NCI-H2029 (cell line): Measurements from ENCODE around the gene PCIF1.
A peak's percentile ranks its signal among the peaks of the same experiment; 100 is the strongest.
"Not testable (repeated sequence)": the region's sequence is repeated elsewhere in the genome, so short reads cannot be mapped to it uniquely, and the experiment has no call there.

Experiments
- DNase-seq: peaks from one replicate; lab custom pipeline; 2025; lab: John Stamatoyannopoulos, UW

The PCIF1 gene

DNA sequence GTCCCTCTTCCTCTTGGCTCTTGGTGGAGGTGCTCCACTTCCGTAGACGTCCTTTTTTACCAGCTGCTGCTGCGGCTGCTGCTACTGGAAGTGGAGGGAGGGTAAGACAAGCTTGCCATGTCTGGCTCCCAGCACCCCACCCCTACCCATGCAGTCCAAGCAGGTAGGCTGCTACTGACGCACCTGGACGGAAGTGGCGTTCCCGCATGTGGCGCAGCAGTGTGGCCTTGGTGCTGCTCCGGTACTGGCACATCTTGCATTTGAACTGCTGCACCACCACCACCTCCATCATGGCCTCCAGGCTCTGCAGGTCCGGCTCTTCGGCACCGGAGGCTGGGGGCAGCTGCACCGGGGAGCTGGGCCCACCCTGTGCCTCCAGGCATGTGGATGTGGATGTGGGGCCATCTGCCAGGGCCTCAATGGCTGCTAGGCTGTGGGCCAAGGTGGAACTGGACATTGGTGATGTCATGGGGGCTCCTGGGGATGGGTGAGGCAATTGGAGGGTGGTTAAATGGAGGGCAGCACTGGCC, 33.1 kb downstream of the PCIF1 start:
- no peak for DNase-seq

GRCh38 chr20:45968081-45968671, 33.7 kb downstream of the PCIF1 start:
- DNase-seq: no peak

- no peak for DNase-seq
These were observed 34.6 kb downstream of the PCIF1 start for GRCh38 chr20:45968801-45969711.

GRCh38 chr20:45969712-45970634, 35.5 kb downstream of the PCIF1 start:
- no peak for DNase-seq

DNA sequence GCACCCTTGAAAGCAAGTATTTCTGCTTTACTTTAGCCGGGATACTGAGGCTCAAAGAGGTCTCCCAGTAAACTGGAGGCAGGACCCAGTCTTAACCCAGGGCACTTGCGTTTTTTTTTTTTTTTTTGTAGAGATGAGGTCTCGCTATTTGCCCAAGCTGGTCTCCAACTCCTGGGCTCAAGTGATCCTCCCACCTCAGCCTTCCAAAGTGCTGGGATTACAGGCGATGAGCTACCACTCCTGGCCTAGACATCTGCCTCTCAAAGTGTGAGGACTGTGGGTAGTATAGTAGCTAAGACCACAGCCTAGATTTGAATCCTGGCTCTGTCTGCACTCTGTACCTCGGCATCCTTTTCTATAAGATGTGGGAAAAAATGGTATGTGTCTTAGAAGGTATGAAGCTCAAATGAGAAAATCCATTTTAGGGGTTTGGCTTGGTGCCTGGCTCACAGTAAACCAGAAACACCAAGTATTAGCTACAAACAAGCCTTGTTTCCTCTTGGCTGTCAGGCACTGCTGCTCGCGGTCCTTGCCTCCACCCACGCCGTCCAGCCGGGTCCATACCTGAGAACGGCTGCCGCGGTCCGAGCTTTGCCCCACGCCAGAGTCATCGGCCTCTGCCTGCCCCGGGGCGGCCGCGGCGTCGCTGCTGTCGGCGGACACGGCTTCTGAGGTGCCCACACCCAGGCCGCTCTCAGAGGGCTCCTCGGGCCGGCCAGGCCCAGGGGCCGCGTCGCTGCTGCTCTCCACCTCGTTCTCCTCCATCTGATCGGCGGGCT, 36.4 kb downstream of the PCIF1 start:
- no peak for DNase-seq

DNA sequence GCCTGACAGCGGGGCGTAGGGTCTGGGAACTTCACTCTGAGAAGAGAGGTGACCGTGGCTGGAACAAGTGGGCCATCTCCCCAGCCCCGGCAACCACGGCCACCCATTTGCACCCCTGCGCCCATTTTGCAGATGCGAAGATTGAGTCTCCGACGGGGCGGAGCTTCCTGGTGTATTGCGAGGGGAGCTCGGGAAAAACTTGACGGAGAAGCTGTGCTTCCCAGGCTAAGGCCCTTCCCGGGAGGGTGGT, 36.9 kb downstream of the PCIF1 start:
- DNase-seq: no peak

DNA sequence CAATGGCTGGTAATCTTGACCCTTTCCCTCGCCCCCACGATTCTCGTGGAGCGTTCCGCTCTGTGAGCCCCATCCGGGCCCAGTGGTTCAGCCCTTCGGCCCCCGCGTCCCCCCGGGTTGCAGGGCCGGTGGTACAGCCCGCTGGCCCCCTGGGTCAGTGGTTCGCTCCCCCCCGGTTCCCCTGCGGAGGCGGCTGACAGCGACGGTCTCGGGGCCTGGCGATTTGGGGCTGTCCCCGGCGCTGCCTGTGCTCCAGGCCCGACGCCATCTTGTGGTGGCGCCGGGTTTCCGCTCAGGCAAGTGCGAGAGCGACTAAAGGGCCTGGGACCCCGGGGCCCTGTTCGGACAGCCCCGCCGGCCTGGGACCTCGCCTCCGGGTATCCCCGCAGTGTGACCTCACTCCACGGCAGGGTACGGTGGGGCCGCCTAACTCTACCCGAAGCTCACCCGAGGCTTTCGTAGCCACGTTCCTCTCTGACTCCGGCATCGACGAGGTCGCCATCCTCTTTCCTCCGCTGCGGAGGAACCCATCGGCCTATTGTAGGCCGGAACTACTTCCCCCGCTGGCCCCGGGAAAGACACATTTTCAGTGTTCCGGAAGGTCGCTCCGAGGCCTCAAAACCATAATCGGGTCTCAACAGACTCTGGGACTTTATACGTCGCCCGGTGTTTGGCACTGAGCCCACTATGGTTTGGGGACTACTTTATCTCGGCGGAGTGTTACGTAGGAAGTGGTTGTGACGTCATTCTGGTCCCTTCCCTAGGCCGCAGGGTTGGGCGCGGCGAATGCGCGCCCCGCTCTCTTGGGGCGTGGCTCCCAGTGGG, 37.4 kb downstream of the PCIF1 start, which contains the start of gene ZNF335:
ZNF335 (minus strand) TSS at position 529 of the 825 bp plus-strand sequence. CDS start 793 bp downstream, outside the sequence.
- peak; percentile 95 for DNase-seq

DNA sequence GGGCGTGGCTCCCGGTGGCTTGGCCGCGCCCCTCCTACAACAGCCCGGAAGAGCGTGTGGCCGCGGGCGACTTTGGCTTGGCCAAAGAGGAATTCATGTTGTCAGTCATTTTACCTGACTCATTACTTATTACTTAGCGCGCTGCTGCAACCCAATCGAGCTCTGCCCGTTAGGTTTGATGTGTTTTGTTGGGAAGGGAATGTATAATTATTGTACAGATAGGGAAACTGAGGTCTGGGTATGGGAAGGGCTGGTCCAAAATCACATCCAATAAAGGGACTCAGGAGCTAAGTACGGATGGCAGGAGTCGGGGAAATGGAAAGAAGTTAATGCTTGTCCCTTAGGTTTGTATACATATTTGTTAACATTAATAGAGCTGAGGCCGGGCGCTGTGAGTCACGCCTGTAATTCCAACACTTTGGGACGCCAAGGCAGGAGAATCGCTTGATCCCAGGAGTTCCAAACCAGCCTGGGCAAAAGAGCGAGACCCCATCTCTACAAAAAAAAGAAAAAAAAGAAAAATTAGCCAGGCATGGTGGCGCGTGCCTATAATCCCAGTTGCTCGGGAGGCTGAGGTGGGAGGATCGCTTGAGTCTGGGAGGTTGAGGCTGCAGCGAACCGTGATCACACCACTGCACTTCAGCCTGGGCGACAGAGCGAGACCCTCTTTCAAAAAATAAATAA, 38.2 kb downstream of the PCIF1 start:
- no peak for DNase-seq

DNA sequence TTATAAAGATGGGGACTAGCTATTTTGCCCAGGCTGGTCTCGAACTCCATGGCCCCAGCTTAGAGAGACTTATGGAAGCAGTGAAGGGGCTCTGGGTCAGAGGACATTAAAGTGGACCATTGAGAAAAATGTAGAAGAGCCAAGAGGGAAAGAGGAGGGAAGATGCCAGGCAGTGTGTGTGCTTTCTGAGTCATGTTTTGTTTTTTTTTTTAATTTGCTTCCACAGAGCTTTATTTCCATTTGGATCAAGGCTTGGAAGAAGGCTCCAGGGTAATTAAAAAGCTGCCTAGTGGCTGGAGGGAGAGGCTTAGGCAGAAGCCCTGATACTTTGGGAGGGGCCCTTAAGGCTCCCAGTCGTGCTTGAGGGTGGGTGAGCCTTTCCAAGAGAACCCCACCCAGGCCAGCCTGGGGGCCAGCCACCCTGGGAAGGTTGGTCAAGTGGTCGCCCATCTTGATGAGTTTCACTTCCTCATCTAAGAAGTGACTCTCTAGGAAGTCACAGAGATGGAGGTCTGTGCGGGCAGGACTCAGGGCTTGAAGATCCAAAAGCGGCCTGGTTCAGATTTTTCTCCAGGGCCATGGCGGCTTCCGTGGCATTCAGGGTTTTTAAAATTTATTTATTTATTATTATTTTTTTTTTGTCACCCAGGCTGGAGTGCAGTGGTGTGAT, 40.5 kb downstream of the PCIF1 start:
- DNase-seq: no peak

GRCh38 chr20:45975686-45976085, 41.2 kb downstream of the PCIF1 start:
- DNase-seq: no peak

DNA sequence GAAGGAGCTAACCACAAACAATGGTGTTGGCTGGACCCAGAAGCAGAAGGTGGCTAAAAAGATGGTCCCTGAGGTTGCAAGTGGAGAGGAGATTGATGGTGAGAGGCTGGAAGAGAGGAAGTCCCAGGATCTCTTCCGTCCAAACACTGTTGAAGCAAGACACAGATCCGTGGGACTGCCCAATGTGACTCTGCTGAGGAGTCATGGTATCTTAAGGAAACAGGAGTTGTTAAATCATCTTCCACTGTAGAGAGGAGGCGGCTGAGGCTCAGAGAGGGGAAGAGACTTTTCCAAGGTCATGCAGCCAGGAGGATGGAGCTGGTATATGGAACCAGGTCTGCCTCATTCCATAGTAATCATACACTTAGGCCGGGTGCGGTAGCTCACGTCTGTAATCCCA, 41.6 kb downstream of the PCIF1 start:
- no peak for DNase-seq

GRCh38 chr20:45981261-45981660, 46.8 kb downstream of the PCIF1 start:
- no peak for DNase-seq

- DNase-seq: no peak
These were observed 48.8 kb downstream of the PCIF1 start for GRCh38 chr20:45983279-45983743.

DNA sequence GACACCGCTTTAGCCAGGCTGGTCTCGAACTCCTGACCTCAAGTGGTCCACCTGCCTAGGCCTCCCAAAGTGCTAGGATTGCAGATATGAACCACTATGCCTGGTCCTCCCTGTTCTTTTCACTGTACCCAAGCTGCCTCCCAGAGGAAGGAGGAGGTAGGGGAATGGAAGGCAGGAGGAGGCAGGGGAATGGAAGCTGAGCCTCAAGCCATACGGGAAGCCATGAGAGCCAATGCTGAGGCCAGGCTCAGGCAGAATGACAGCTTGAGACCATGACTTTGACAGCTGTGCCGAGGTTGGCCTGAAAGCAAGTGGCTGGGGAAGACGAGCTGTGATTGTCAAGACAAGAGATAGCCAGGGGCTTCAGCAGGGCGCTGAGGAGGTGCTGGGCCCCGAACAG, 51.1 kb downstream of the PCIF1 start:
- no peak for DNase-seq

- DNase-seq: peak; percentile 59
These were observed 52.8 kb downstream of the PCIF1 start for GRCh38 chr20:45987108-45987780.

DNA sequence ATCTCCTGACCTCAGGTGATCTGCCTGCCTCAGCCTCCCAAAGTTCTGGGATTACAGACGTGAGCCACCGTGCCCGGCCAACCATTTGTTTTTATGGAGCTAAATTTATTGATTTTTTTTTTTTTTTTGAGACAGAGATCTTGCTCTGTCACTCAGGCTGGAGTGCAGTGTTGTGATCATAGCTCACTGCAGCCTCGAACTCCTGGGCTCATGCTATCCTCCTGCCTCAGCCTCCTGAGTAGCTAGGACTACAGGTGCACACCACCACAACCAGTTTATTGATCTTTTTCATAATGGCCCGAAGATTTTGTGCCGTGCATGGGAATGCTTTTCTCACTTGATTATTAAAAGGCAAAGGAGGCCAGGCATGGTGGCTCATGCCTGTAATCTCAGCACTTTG, 54.3 kb downstream of the PCIF1 start:
- not testable (repeated sequence) for DNase-seq

- DNase-seq: no peak
These were observed 57.1 kb downstream of the PCIF1 start for GRCh38 chr20:45991616-45992015.

DNA sequence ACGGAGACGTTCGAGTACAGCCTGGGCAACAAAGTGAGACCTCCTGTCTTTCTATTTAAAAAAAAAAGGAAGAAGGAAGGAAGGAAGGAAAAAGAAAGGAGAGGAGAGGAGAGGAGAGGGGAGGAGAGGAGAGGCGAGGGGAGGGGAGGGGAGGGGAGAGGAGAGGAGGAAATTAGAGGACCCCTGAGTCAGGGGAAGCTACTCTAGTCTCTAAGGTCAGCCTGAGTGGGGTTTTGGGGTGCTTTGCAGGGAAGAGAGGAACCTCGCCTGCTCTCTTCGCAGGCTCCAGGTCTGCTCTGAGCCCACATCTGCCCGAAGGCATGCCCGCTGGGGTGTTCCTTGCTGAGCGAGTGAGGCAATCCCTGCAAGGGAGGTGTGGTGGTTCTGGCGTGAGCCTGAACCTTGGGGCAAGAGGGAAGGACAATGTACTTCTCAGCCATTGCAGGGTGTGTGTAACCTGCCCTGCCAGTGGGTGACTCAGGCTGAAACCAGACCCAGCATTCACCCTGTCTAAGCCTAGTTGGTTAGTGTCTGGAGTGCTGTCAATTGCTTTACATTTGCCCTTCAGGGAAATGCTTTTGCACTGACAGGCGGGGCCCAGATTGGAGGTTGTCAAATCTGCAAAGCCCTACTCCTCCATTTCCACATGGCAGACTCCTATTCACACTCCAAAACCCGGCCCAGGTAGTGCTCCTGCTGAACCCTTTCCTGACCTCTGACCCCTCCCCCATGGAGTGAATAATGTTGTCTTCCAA, 58.9 kb downstream of the PCIF1 start:
- no peak for DNase-seq
